Brain pericyte (primary cell): ENCODE data around the gene FCER2.

Experiments used
- DNase-seq: peaks from one replicate; pipeline ENCODE4 v3.0.0-alpha.2; 2012; ENCODE audit warnings: low read depth, low spot score

FCER2 gene

DNA sequence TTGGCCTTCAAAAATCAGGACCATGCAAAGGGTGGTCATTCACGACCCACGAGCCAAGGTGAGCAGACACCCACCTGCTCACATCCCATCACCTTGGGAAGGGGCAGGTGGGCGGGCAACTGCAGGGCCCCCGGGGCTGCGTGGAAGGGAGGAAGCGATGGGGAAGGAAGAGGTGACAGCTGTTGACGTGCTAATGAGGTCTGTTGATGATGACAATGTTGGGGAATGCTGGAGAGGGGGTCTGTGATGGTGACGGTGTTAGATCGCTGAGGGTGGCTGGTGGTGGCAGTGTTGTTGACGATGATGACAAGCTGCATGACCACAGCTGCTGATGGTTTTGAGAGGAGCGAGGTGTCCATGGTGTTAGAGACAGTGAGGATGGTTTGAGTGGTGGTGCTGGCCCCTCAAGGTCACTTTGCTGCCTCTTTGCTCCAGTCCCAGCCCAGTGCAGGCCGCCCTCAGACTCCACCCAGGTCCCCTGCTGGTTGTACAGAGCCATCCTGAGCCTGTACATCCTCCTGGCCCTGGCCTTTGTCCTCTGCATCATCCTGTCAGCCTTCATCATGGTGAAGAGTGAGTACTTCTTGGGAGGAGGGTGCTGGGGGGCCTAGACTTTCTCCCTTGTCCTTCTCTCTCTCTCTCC lies 24.1 kb downstream of the FCER2 start:
- no peak for DNase-seq

GRCh38 chr19:7676854-7677253 lies 25.1 kb downstream of the FCER2 start, which contains the start of gene MCEMP1:
TSS of gene MCEMP1 (plus strand) at chr19:7677090. CDS start at chr19:7677121, 31 bp downstream.
- DNase-seq: no peak

- no peak for DNase-seq
Measured at GRCh38 chr19:7676376-7676775, 25.6 kb downstream of the FCER2 start.

DNA sequence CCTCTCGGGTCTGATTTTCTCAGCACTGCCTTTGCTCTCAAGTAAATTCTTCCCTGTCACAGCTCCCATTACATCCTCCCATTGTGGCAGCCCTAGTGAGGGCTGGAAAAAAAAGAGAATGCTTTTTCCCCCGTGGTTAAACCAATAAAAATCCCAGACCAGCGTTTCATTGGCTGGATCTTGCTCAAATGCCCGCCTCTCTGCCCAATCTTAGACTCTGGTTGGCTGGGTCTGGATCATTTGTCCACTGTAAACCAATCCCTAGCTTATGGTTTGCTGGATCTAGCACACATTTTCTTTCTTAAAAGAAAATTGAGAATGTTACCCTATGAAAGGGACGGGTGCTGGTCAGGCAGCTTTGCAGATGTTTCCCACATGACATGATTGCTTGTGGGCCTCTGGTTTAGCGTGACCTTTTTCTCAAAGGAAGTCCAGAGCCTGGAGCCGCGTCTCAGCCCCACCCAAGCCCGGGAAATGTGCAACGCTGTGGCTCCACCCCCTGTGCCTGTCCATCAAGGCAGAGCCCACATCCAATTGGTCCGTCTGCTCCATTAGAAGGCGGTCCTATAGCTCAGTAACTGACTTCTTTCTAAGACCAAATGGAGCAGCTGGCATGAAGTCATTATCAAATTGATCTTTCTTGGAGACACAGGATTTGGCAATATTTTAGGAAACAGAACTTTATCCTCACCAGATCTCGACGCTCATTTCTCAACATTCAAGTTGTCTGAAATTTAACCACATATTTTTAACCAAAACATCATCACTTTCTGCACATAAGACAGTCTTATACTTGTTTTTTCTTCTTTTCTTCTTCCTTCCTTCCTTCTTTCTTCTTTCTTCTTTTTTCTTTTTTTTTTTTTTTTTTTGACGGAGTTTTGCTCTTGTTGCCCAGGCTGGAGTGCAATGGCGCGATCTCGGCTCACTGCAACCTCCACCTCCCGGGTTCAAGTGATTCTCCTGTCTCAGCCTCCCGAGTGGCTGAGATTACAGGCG lies 27.6 kb downstream of the FCER2 start:
- no peak for DNase-seq

GRCh38 chr19:7672522-7672921 lies 29.4 kb downstream of the FCER2 start:
- no peak for DNase-seq

GRCh38 chr19:7670790-7671189 lies 31.1 kb downstream of the FCER2 start:
- no peak for DNase-seq

DNA sequence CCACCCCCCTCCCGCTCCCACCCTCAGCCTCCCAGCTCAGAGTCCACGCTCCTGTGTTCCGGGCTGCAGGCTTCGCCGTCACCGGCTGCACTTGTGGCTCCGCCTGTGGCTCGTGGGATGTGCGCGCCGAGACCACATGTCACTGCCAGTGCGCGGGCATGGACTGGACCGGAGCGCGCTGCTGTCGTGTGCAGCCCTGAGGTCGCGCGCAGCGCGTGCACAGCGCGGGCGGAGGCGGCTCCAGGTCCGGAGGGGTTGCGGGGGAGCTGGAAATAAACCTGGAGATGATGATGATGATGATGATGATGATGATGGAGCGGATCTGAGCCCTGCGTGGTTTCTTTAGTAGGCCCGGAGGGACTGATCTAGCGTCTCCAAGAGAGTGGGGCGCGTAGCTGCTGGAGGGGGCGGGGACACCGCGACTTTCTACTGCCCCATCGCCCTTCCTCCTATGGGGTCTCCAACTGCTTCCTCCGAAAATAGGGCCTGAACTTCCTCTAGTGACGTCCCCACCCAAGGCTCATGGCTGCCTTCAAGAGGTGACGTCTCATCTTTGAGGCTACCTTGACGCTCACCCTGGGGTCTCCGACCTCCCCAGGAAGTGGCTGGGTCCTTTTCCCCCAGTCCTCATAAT lies 31.7 kb downstream of the FCER2 start:
- no peak for DNase-seq

DNA sequence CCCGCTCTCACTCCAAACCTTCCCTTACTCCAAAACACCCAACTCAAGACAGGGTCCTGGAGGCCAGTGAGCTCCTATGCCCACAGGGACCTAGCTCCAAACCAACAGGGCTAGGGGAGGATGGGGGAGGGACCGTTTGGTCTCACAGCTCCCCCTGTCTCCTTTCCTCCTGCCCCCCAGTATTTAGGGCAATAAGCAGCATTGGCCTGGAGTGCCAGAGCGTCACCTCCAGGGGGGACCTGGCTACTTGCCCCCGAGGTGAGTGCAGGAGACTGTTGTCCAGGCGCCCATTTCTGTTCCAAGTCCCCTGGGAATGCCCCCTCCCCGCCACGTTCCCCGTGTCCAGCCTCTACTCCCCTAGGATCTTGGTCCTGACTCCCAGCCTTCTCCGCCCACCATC lies 32.3 kb downstream of the FCER2 start:
- no peak for DNase-seq

DNA sequence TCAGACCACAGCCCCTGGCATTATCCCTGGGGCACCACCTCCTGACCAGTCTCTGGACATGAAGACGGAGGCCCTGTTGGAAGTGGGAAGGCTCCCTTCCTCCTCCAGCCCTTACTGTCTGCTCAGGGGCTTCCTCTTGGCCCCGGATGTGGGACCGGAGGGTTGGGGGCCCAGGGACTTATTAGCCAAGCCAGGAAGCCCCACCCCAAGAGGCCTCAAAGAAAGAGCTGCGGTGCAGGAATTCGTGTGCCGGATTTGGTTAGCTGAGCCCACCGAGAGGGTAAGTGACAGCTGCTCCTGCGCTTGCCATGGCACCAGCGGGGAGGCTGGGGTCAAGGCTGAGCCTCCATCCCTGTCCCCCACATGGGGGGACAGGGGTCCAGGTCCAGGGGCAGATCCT lies 33.1 kb downstream of the FCER2 start, which contains the start of gene RETN:
Gene RETN (plus strand): TSS at position 208 of the 400 bp plus-strand sequence. CDS start 278 bp downstream, outside the sequence.
- DNase-seq: no peak

DNA sequence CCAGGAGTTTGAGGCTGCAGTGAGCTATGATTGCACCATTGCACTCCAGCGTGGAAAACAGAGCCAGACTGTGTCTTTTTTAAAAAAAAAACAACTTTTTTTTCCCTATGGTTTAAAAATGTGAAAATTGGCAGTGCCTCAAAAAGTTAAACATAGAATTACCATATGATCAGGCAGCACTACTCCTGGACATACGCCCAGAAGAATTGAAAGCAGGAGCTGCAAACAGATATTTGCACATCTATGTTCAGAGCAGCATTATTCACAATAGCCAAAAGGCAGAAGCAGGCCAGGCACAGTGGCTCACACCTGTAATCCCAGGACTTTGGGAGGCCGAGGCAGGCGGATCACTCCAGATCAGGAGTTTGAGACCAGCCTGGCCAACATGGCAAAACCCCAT lies 36.9 kb downstream of the FCER2 start:
- DNase-seq: no peak

- no peak for DNase-seq
Measured at GRCh38 chr19:7663706-7664105, 38.2 kb downstream of the FCER2 start.

DNA sequence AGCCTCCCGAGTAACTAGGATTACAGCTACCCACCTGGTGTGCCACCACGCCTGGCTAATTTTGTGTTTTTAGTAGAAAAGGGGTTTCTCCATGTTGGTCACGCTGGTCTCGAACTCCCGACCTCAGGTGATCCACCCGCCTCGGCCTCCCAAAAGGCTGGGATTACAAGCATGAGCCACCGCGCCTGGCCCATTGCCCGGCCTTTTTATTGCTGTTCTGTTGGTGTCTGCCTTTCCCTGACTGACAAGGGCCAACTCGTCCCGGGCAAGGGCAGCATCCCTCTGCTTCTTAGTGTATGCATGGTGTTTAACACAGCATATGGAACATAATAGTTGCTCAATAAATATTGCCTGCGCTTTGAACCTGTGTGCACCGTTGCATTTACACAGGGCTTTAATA lies 39.3 kb downstream of the FCER2 start:
- no peak for DNase-seq

GRCh38 chr19:7661744-7662538 lies 40.0 kb downstream of the FCER2 start:
- DNase-seq: no peak

GRCh38 chr19:7658219-7658686 lies 43.7 kb downstream of the FCER2 start:
- DNase-seq: no peak

DNA sequence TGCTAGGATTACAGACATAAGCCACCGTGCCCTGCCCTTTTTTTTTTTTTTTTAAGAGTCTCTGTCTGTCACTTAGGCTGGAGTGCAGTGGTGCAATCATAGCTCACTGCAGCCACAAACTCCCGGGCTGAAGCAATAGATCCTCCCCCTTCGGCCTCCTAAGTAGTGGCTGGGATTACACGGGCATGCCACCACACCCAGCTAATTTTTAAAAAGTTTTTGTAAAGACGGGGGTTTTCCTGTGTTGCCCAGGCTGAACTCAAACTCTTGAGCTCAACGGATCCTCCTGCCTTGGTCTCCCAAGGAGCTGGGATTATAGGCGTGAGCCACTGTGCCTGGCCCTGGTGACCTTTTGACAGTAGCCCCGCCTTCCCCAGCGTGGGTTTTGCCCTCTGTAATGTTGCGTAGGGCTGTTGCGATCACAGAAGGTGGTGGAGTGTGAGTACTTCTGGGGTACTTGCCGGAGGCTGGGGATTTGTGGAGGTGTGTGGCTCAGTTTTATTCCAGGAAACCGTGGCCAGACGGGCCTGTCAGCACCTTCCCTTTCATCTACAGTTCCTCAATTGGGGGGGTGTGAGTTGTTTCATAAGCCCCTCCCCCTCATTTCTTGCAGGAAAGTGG lies 44.7 kb downstream of the FCER2 start:
- no peak for DNase-seq

GRCh38 chr19:7655581-7655980 lies 46.4 kb downstream of the FCER2 start:
- DNase-seq: no peak

- no peak for DNase-seq
Measured at GRCh38 chr19:7654401-7654800, 47.5 kb downstream of the FCER2 start.

DNA sequence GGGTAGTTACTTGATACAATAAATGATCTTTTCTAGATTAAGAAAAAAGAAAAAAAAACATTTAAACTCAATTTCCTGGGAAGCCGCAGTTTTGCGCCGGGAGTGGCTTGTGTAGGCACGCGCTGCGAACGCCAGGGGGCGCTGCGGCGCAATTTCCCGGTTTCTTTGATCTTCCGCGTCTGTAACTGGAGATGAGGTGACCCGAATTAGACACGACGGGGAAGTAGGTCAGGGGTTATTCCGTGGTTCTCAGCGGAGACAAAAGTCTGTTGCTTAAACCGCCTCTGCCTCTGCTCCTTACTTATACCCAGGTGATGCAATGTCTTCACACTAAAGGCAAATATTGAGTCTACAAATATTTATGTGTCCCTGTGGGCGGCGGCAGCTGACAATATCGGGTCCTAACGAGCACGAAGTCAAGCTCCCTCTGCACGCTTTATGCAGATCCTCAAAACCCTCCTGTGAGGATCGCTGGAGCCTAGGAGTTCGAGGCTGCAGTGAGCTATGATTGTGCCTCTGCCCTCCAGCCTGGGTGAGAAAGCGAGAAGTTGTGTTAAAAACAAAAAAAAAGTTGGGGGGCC lies 49.8 kb downstream of the FCER2 start:
- peak; percentile 38 for DNase-seq

- no peak for DNase-seq
Measured at GRCh38 chr19:7650148-7650547, 51.8 kb downstream of the FCER2 start.

- no peak for DNase-seq
Measured at GRCh38 chr19:7648265-7649014, 53.5 kb downstream of the FCER2 start.
